NCI-H187 treated with DMSO at 0.1 percent for 48 hours (cell line): ENCODE data around the gene HOPX.
"Not testable (repeated sequence)": the region's sequence is repeated elsewhere in the genome, so short reads cannot be mapped to it uniquely, and the experiment has no call there.

ENCODE experiments used
- DNase-seq: peaks from one replicate; lab custom pipeline; 2025; lab: John Stamatoyannopoulos, UW

HOPX gene

GRCh38 chr4:56688094-56688647 is 7.1 kb upstream of the HOPX start:
- no peak for DNase-seq

GRCh38 chr4:56686537-56687231 is 5.6 kb upstream of the HOPX start:
- DNase-seq, result no peak

DNA sequence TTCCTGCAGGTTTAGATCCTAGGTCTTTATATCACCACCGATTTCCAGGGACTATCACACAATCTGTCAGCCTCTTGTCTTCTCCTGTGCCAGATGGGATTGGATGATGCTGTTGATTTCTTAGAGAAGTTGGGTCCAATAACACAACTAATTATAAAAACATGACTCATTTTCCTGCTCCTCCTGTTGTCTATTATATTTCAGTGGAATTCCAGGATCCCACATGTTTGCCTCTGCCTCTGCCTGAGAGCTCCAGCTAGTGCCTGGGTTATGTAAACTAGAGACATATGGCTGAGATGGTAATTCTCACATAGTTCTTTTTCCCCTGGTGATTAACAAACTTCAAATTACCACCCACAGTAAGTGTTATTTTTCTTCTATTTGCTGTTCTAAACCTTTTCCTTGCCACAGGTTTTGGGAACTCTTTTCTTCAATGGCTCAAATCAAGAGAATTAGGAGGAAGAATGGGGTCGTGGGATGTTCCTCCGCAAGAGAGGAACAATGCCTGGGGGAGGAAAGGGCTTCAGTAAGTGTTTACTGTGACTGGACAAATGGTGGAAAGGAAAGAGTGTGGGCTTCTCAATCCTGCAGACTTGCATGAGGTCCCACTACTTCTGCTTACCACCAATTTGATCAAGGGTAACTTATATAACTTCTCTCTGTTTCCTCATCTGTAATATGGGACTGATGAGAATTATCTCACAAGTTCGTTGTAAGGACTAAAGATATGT is 3.4 kb upstream of the HOPX start:
- DNase-seq, result no peak

DNA sequence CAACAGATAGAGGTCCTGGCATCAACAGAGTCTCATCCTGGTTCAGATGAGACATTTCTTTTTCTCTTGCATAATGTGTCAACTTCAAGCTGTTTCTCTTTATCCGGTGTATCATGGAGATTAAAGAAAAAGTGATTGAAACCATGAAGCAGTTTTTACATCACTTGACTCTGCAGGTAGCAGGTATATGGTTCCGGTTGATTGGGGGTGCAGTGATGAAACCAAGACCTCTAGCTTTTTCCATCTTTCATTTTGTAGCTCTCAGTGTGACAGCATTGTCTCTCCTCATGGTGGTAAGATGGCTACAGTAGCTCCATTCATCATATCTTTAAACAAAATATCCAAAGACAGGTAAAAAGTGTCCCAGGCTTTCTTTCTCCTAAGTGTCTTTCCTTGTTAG is 2.4 kb upstream of the HOPX start:
- DNase-seq, result no peak

DNA sequence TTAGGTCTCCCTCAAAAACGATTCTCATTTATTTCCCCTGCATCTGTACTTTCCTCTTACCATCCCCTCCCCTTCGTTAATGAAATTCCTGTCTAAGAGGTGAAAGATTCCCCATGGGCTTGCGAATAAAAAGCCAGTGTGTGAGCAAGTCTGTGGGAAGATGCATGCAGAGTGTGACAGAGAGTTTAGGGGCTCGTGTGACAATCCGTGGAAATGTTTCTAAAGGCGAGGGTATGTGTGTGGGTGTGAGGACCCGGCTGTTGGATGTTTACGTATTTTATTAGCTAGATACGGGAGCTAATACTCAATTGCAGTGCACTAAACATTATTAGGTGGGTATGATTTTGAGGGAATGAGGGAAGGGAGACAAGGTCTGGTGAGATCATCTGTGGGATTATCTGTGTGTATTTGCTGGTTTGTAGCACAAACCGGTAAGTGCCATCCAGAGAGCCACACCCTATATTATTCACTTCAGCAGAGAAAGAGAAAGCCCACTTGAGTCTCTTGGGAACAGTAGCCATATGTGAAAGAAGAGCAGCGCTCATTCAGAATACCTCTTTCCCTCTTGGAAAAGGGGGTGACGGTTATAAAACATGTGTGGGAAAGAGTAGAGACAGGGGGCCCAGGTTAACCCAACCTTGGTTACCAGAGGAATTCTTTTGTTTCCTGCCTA is 893 bp upstream of the HOPX start:
- DNase-seq, result peak; percentile 76

DNA sequence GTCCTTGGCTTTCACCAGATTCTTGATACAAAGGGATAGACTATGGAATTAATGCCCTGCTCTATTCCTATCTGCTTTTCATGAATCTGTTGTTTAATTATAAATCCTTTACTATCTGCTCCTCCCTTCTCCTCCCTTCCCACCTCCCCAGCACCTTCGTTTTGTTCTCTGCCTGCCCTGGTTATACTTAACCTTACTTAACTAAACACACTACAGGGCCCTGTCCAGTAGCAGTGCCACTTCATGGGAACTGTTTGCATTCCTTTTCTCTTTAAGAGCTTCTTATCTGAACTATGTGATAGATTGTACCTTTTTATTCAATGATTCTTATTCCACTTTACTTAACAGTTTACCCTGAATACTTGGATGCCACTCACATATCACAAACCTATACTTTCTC is 830 bp downstream of the HOPX start:
- DNase-seq, result no peak

DNA sequence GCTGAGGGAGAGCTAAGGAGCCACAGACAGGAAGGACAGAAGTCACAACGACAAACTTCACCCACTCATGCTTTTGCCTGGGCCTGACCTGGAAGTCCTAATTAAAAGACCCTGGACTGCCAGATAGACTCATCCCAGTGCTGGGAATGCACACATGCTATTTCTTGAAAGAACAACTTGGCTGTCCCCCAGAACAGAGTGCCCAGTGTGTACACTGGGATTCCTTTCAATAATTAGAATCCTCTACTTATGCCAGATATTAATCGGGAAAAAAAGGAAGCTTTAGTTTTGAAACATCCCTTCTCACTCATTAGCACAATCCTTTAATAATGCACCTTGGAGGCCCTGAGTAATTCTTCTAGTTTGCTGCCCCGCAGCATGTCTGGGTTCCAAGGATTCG is 3.4 kb downstream of the HOPX start:
- DNase-seq, result no peak

DNA sequence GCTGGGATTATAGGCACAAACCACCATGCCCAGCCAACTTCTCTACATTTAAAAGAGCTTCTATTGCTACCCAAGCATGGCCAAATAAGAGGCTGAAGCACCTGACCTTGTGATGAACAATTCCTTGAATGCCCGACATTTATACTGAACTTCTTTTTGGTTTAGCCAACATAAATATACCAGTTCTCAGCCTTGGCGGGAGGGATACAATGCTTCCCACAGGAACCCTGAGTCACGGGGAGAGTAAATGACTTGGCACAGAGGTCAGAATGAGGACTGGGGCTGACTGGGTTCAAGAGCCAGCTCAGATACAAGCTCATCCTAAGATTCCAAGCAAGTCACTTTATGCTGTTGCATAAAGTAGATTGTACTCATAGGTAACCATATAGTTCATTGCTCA is 6.1 kb downstream of the HOPX start:
- DNase-seq, result no peak

DNA sequence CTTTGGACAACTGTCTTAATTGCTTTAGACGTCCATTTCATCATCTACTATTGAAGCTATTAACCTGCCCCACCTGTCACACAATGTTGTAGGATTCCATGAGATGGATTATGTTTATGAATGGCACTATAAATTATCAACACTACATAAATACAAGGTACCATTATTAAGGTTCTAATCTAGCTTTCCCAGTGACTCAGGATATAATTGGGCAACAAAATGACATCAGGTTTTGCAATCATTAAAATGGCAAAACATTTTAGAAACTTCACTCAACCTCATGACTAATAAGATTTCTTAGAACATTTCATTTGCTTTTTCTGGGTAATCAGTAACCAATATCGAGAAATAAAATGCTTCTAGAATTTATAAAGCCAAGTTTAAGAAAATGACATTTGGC is 9.2 kb downstream of the HOPX start:
- no peak for DNase-seq

GRCh38 chr4:56671373-56671772 is 9.7 kb downstream of the HOPX start:
- DNase-seq, result no peak

GRCh38 chr4:56668267-56668666 is 12.8 kb downstream of the HOPX start:
- peak; percentile 4 for DNase-seq

- not testable (repeated sequence) for DNase-seq
Observed at GRCh38 chr4:56667396-56667795, 13.7 kb downstream of the HOPX start.

DNA sequence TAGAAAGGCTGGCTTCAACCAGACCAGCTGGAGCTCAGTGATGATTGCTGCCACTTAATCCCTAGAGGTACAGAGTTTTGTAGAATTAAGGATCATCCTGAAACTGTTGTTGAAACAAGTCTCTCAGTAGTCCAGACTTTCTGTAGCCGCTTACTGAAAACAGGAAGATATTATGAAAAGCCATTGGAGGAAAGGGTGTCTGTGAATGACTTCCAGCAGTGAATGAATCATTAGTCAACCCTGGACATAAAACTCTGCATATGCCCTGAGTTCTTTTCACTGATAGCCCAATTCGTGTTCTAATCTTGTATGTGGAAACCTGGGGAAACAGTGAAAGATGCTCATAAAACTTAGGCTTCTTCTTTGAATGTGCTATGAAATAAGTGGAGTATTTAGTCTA is 14.8 kb downstream of the HOPX start:
- DNase-seq, result no peak

- DNase-seq, result no peak
Observed at GRCh38 chr4:56665781-56666180, 15.3 kb downstream of the HOPX start.

- DNase-seq, result no peak
Observed at GRCh38 chr4:56662782-56663468, 18.2 kb downstream of the HOPX start.

GRCh38 chr4:56659946-56660345 is 21.1 kb downstream of the HOPX start:
- DNase-seq, result no peak

DNA sequence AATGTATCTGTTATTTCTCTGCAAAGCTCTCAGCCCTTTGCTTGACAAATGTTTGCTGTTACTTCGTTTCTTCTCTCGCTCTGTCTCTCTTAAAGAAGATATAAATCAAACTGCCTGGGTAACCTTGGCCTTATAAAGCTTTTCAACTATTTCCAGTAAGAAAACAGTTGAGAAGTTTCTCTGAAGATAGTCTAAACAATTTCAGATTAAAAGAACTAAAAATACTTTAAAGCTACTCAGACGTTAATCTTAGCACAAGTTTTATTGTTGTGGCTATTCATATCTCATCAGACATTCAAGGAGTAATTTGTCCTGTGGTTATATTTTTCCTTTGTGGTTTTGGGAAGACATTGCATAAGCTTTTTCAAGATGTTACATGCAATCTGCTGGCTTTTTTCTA is 22.6 kb downstream of the HOPX start:
- DNase-seq, result no peak

DNA sequence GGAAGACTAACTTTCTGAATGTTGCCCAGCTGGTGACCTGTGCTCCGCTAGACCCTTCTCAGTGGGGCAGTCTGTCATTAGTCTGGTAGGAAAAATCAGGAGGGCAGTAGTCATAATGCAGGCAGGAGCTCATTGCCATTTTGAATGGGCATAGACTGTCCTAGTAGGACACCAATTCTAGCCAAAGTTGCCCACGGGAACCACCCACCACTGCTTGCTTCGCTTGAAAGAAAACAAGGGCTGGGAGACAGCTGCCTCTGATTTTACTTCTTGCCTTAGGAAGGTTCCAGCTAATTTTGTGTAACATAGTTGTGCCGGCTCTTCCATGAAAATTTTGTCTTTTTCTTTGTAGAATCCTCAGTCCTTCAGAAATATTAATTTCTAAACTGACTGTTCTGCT is 23.3 kb downstream of the HOPX start:
- no peak for DNase-seq

DNA sequence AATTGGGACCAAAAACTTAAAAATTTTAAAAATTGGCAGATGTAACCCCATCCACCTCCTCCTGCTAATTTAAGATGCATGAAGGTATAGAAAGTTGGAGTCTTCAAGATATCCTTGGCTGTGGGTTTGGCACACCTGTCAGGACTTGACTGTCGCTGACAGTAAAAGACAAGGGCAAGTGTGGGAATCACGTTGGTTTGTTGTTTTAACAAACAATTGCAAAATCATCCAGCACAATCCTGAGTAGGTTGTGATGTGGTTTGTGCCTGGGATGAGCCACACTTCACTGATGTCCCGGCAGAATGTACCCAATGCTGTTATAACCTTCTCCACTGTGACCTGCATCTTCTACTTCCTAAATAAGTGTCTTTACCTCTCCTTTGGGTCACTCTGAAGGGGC is 24.0 kb downstream of the HOPX start:
- no peak for DNase-seq

DNA sequence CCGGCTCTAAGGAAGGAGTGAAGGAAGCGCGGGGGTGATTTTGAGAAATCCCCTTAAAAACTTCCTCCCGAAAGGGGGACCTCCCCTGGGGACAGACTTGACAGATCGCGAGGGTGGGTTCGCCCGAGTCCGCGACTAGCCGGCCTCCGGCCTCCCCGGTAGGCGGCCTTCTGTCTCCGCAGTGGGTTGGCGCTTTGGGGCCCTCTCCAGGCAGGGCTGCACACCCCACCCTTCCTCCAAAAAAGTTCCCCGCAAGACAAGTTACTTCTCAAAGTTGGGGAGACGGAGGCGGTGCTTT is 24.8 kb downstream of the HOPX start:
- no peak for DNase-seq

GRCh38 chr4:56655627-56656345 is 25.3 kb downstream of the HOPX start:
- DNase-seq, result no peak

- no peak for DNase-seq
Observed at GRCh38 chr4:56655209-56655626, 25.9 kb downstream of the HOPX start.
